ENCODE results near the gene CEMIP2. TPM values are rescaled to one million over a fixed set of nuclear protein-coding genes. Genes with fewer than 3 reads are reported as not detected.
"Not testable (repeated sequence)": the region's sequence is repeated elsewhere in the genome, so short reads cannot be mapped to it uniquely, and the experiment has no call there.

Gene CEMIP2
- total RNA-seq: 134 and 238 TPM in 2 replicates

DNA sequence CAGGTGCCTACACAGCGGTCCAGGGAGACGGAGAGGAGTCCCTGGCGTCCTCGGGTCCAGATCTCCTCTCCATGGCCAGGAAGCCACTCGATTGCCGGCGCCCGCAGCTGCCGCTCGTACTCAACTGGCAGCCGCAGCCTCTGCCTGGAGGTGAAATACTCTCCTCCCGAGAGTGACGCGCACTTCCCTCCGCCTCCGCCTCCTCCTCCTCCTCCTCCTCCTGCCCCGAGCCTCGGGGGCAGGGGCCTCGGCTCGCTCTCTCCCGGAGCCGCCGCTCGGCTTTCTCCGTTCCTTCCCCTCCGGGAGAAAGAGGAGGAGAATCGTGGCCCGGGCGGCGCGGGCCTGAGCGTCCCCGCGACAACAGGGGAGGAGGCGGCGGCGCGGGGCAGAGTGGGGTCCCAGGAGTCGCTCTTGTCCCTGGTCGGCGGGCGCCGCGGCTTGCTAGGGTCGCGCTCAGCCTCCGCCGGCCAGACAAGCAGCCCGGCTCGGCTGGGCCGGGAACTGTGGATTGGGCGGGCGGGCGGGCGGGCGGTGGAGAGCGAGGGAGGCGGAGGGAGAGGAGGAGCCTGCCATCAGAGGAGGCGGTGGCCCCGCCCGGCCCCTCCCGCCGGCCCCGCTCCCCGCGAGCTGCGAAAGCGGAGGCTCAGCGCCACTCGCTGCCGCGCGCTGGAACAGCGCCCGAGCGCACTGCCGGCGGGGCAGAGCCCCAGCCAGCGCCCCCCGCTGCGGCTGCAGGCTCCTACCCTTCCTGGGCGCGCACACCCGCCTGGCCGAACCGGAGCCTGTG is at the start of gene CEMIP2:
Gene CEMIP2, minus strand, starts transcription at position 126 of the 787 bp plus-strand sequence. CDS start 18,140 bp downstream, outside the sequence.
- peak; percentile 73 for DNase-seq (ENCODE audit: low read depth)

GRCh38 chr9:71816916-71817451 is 48.7 kb upstream of the CEMIP2 start:
- peak; percentile 37 for DNase-seq (ENCODE audit: low read depth)

DNA sequence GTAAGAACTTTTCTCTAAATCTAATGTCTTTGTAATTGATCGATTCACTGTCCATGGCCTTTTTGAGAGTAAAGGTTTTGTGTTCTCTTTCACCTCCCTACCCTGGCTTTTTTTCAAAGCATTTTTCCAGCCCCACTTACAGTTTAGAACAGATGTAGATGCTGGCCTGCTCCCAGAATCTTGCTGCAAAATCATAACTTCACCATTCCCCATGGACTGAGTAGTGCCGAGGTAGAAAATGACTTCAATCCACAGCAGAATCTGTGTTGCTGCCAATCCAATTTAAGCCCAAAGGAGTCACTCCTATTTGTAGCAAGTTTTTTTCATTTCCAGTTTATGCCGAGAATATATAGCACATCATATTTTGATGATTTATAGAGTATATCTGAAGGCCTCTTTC is 46.5 kb upstream of the CEMIP2 start:
- no peak for DNase-seq (ENCODE audit: low read depth)

- DNase-seq (ENCODE audit: low read depth): no peak
Observed at GRCh38 chr9:71814226-71814625, 45.9 kb upstream of the CEMIP2 start.

DNA sequence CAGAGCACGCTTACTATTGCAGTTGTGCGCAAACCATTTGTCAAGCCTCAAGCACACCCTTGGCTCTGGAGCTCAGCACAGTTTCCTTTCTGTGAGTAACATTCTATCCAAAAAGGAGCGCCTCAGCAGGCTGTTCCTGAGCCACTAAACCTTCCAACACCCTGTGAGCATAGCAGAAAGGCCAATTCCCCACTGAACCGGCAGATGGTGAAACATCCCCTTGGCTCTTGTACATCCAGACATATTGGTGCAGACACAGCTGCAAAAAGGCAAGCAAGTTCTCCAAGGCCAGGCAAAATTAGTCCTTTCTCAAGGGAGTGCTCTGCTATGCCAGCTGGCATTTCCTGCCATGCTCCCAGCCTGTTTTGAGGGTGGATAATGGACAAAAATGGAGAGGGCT is 44.1 kb upstream of the CEMIP2 start:
- no peak for DNase-seq (ENCODE audit: low read depth)

- no peak for DNase-seq (ENCODE audit: low read depth)
Observed at GRCh38 chr9:71808068-71808467, 39.8 kb upstream of the CEMIP2 start.

GRCh38 chr9:71806901-71807307 is 38.6 kb upstream of the CEMIP2 start:
- DNase-seq (ENCODE audit: low read depth): peak; percentile 88

DNA sequence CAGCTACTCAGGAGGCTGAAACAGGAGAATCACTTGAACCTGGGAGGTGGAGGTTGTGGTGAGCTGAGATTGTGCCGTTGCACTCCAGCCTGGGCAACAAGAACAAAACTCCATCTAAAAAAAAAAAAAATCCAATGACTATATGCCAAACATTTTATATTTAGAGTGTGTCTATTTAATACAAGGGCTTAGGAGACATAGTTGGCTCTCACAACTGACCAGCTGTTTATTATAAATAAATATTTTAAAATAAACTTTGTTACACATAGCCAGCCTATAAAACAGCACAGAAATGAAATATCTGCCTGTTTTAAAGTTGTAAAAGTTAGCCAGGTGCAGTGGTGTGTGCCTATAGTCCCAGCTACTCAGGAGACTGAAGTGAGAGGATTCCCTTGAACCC is 36.8 kb upstream of the CEMIP2 start:
- not testable (repeated sequence) for DNase-seq (ENCODE audit: low read depth)

GRCh38 chr9:71801826-71802225 is 33.5 kb upstream of the CEMIP2 start:
- no peak for DNase-seq (ENCODE audit: low read depth)

GRCh38 chr9:71797266-71797665 is 29.0 kb upstream of the CEMIP2 start:
- peak; percentile 19 for DNase-seq (ENCODE audit: low read depth)

DNA sequence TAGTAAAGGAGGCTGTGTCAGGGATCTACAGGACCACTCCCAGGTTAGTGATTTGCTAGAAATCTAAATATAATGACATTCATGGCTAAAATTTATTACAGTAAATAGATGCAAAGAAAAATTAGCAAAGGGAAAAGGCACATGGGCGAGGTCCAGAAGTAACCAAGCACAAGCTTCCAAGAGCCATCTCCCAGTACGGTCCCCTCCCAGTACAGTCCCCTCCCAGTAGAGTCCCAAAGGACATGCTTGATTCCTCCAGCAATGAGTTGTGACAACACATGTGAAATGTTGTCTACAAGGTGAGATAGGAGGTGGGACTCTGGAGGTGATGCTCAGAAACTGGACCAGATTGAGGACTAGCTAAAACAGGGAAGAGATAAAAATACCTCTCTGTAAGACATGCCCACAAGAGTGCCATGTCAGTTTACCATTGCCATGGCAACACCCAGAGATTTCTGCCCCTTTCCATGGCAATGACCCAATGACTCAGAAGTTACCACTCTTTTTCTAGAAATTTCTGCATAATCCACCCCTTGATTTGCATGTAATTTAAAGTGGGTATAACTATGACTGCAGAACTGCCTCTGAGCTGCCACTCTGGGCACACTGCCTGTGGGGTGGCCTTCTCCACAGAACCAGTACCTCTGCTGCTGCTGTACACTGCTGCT is 27.9 kb upstream of the CEMIP2 start:
- peak; percentile 87 for DNase-seq (ENCODE audit: low read depth)

- DNase-seq (ENCODE audit: low read depth): peak; percentile 61
Observed at GRCh38 chr9:71795097-71795813, 26.9 kb upstream of the CEMIP2 start.

DNA sequence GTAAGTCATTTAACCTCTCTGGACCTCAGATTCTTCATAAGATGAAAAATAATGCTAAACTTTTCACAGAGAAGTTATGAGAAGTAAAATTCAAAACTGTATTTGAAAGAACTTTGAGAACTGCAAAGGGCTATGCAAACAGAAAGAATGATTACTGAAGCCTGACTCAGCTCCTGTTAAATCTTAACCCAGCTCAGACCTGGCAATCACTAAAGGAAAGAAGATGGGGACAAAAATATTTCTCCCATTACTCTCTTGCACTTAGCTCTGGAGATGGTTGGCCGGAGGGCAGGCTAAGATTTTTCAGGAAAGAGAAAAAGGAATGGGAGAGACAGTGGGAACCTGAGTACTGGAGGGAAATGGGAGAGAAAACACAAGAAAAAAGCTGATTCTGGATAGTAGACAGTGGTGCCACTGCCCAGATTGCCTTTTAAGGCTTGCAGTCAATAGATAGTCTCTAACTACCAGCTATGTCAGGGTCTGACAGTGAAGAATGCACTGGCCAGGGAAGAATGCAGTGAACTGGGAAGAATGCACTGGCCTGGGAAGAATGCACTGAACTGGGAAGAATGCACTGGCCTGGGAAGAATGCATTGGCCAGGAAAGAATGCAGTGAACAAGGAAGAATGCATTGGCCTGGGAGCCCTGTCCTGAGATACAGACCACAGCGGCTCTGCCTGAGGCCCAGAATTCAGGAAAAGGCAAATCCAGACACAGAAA is 25.2 kb upstream of the CEMIP2 start:
- DNase-seq (ENCODE audit: low read depth): peak; percentile 95

- peak; percentile 94 for DNase-seq (ENCODE audit: low read depth)
Observed at GRCh38 chr9:71791875-71792274, 23.6 kb upstream of the CEMIP2 start.

DNA sequence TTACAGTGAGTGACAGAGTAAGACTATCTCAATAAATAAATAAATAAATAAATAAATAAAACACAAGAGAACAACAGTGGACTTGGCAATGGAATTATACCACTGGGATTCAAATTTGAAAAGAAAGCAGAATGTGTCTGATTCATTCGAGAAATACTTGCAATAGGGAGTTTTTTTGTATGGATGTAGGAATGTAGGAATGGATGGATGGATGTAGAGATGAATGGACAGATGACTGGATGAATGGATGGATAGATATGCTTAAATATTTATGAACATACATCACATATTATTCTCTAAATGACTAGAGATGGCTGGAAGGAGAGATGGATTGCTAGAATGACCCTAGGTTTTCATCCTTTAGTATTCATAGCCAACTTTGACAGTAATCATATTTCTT is 22.0 kb upstream of the CEMIP2 start:
- DNase-seq (ENCODE audit: low read depth): no peak

GRCh38 chr9:71783120-71783523 is 14.8 kb upstream of the CEMIP2 start:
- DNase-seq (ENCODE audit: low read depth): no peak

DNA sequence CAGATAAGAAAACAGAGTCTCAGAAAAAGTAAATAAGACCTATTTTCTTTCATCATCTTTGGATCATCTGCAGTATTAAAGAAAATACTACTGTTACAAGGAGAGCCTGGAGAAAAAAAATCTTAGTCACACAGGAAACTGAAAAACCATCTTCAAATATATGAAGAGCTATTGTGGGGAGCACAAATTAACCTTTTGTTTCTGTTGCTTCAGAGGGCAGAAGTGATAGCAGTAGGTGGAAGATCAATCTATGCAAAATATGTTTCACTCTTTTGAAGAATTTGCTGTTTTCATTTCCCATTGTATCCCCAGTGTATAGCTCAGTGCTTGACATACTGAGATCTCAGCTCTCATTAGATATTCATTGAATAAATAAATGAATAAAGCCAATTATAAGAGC is 13.1 kb upstream of the CEMIP2 start:
- DNase-seq (ENCODE audit: low read depth): no peak

GRCh38 chr9:71780953-71781352 is 12.6 kb upstream of the CEMIP2 start:
- DNase-seq (ENCODE audit: low read depth): no peak

DNA sequence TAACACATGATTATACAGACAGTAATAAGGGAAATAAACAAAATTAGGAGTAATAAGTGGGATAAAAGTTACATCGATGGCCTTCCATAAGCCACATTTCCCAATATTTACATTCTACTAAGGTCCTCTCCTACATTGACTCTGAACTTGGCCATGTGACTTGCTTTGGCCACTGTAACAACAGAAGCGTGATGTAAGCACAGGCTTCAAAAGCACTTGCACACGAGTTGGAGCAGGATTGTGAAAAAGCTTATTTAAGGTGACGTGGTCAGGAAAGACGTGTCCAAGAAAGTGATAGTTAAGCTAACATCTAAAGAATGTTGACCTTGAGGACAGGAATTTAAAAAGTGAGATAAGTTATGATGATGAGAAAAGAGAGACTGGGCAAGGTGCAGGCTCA is 9.8 kb upstream of the CEMIP2 start:
- no peak for DNase-seq (ENCODE audit: low read depth)

- no peak for DNase-seq (ENCODE audit: low read depth)
Observed at GRCh38 chr9:71774920-71775319, 6.6 kb upstream of the CEMIP2 start.

DNA sequence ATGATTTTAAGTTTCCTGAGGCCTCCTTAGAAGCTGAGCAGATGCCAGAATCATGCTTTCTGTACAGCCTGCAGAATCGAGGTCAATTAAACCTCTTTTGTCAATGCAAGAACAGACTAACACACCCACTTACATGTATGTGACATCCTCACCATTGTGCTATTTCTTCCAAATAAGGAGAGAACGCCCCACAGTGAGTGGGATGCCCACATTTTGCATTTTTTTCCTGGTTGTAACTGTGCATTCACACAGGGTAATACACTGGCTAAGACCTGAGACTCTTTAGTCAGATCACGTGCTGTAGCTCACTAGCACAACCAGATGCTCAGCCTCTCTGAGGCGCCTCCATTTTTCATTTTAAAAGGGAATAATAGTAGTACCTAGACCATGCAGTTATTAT is 4.4 kb upstream of the CEMIP2 start:
- no peak for DNase-seq (ENCODE audit: low read depth)

DNA sequence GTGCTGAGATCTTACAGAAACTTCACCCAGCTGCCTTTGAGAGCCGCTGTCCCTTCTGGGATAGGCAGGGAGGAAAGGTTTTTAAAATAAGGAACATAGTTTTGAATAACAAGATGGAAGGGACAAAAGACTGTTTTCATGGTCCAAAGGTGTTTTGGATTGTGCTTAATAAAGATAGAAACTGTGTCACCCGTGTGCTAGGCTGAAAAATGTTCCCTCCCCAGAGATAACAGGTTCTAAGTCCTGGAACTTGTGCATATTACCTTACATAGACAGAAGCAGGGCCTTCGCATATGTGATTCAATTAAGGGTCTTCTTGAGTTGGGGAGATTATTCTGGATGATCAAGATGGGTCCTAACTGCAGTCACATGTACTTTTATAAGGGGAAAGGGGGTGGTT is 1.9 kb upstream of the CEMIP2 start:
- no peak for DNase-seq (ENCODE audit: low read depth)

Data from renal cortical epithelial cell (primary cell).